GM18508 (cell line): ENCODE results near the gene NTN3.

Experiments used
- ATAC-seq: cut with Tn5 transposase; IDR thresholded peaks from one replicate; pipeline ENCODE4 v1.9.1; 2021; ENCODE audit warnings: moderate number of reproducible peaks; ENCODE audit not compliant: insufficient read depth, unreplicated experiment

The NTN3 gene

GRCh38 chr16:2465653-2466415 lies 5.3 kb upstream of the NTN3 start:
- ATAC-seq, result no peak

- ATAC-seq, result no peak
Measured at GRCh38 chr16:2466667-2467527, 4.2 kb upstream of the NTN3 start.

- no peak for ATAC-seq
Measured at GRCh38 chr16:2467528-2468232, 3.4 kb upstream of the NTN3 start.

- ATAC-seq, result no peak
Measured at GRCh38 chr16:2468233-2468724, 2.8 kb upstream of the NTN3 start.

GRCh38 chr16:2468725-2469398 lies 2.2 kb upstream of the NTN3 start:
- no peak for ATAC-seq

GRCh38 chr16:2469399-2470233 lies 1.5 kb upstream of the NTN3 start:
- no peak for ATAC-seq

GRCh38 chr16:2470234-2470601 lies 879 bp upstream of the NTN3 start:
- no peak for ATAC-seq

- no peak for ATAC-seq
Measured at GRCh38 chr16:2470603-2471015, 488 bp upstream of the NTN3 start.

GRCh38 chr16:2471653-2472487 lies 773 bp downstream of the NTN3 start:
- ATAC-seq, result no peak

GRCh38 chr16:2472488-2472864 lies 1.4 kb downstream of the NTN3 start:
- ATAC-seq, result no peak

GRCh38 chr16:2472885-2473445 lies 1.9 kb downstream of the NTN3 start:
- ATAC-seq, result no peak

- no peak for ATAC-seq
Measured at GRCh38 chr16:2473446-2473926, 2.4 kb downstream of the NTN3 start.

GRCh38 chr16:2473999-2474876 lies 3.1 kb downstream of the NTN3 start:
- no peak for ATAC-seq

- ATAC-seq, result no peak
Measured at GRCh38 chr16:2474877-2475412, 3.8 kb downstream of the NTN3 start, which contains the start of gene TBC1D24. Gene TBC1D24 (plus strand): TSS chr16:2475127. CDS start chr16:2496149, 21,022 bp downstream.

- no peak for ATAC-seq
Measured at GRCh38 chr16:2475413-2476344, 4.6 kb downstream of the NTN3 start.

GRCh38 chr16:2476345-2476720 lies 5.2 kb downstream of the NTN3 start:
- no peak for ATAC-seq
